SW480 (cell line): ENCODE results near the gene ACE.

Source experiments
- DNase-seq: peaks from one replicate; pipeline ENCODE4 v3.0.0-alpha.2; 2016; ENCODE audit warnings: low spot score

Gene ACE

DNA sequence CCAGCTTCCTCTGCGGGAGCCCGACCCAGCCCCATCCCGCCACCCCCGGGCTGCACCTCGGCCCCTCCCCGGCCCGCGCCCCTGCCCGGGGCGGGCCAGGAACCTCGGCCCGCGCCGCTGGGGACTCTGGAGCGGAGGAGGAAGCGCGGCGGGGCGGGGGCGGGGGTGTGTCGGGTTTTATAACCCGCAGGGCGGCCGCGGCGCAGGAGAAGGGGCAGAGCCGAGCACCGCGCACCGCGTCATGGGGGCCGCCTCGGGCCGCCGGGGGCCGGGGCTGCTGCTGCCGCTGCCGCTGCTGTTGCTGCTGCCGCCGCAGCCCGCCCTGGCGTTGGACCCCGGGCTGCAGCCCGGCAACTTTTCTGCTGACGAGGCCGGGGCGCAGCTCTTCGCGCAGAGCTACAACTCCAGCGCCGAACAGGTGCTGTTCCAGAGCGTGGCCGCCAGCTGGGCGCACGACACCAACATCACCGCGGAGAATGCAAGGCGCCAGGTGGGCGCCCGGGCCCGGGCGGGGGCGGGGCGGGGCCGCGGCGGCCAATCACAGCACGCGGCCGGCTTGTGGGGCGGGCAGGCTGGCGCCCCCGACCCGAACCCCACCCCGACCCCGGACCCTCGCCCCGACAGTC, at the start of gene ACE:
ACE (plus strand) TSS at position 208 of the 626 bp plus-strand sequence; CDS start at position 242, 34 bp downstream.
- peak; percentile 68 for DNase-seq

DNA sequence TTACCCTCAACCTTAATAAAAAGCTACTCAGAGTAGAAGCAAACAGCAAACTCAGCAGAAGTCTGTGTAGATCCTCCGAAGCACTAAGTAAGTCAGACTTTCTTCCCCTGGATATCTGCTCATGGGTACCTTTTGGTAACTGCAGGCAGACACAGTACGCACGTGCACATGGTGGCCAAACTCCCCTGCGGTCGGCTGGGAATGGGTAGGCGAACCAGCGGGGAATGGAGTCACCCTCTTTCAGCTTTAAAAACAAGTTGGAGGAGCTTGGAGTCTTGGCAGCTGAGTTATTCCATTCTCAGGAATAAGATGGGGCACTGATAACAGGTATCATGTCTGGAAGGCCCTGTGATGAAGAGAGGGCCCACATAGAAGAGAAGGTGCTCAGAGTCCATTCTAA, 47.1 kb upstream of the ACE start:
- DNase-seq = no peak

DNA sequence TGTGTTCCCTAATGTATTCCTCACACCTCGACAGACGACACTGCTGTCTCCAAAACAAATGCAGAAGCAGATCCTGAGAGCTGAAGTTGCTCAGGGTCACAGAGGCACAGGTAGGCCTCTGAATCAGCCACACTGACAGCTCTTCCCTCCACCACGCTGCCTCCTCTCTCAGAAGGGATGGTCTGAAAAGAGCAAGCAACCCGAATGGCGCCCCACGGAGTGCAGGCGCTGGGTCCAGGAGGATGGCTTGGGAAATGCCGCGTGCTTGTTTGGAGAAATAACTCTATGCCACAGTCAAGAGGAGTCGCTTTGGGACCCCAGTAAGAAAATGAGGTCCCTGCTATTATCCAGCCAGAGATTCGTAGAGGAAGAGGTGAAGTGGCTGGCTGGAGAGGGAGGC, 46.6 kb upstream of the ACE start:
- no peak for DNase-seq

DNA sequence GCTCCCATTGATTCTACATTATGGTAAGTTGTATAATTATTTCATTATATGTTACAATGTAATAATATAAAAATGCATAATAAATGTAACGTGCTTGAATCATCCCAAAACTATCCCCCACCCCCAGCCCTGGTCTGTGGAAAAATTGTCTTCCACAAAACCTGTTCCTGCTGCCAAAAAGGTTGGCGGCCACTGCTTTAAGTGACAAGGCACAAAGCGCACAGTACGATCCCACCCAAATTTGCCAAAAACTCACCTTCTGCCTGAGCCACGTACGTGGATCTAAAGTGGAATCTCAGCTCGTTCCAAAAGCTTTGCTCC, 45.3 kb upstream of the ACE start:
- DNase-seq = no peak

DNA sequence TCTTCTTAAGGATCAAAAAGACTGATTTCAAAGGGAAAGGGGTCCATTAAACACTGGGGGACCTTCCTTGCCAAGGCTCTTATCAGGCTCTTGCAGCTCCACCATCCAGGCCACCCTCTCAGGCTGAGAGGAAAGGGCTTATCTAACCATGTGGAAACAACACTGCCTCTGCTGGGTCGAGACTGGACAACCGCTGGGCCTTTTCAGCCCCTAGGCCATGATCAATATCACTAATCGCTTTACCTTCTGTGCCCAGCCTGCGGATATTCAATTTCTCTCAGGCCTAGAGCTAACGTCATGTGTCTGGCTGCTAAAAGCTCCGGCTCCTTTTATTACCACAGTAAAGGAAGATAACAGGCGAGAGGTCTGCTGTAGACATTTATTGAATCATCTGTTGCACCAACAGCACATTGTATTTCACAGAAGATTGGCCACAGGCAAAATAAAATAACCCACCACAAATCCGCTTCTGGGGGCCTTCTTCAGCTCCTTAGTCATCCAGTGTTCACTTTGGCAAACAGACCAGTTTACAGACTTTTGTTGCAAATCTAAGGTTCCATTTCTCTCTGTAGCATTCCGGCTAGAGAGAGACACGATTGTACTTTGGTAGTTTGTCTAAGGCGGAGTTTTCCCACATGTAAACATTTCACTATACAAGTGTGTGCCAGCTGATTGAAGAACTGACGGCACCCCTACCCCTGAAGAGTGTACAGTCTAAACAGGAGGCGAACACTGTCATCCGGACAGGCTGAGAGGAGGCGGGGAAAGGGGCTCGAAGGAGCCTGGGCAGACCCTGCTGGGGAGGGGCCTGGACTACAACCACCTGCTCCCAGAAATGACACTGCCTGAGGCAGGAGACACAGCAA, 44.7 kb upstream of the ACE start:
- no peak for DNase-seq

DNA sequence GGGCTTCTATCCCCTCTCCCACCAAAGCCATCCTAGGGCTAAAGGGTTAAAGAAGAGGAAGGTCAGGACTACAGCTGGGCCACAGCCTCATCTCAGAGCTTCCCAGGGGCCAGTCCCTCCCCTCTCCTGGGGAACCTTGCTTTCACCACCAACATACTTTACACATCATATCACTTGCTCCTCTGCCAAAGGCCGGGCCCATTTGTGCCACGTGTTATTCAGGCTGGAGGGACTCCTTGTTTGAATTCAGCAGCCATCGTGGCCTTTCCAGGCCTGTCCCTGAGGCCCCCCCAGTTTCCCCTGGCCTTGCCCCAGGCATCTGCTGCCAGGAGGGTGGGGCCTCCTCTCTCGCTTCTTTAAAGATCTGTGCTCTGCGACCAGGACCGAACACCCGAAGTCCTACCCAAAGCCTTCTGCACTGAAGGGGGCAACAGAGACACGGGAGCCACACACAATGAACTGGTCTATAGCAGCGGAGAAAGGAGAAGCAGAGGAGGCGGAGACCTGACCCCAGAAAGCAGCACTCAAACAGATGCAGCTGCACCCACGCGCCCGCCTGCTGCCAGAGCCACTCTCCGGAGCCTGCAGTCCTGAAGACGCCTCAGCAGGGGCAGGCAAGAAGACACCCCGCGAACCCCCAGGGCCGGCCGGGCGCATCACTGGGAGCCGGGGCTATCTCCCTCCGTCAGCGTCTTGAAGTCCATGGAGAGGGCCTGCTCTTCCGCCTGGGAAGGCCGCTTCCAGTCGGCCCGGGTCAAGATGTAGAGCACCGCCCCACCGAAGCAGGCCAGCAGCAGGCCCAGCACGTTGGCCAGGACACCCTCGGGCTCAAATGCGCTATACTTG, 42.9 kb upstream of the ACE start:
- no peak for DNase-seq

DNA sequence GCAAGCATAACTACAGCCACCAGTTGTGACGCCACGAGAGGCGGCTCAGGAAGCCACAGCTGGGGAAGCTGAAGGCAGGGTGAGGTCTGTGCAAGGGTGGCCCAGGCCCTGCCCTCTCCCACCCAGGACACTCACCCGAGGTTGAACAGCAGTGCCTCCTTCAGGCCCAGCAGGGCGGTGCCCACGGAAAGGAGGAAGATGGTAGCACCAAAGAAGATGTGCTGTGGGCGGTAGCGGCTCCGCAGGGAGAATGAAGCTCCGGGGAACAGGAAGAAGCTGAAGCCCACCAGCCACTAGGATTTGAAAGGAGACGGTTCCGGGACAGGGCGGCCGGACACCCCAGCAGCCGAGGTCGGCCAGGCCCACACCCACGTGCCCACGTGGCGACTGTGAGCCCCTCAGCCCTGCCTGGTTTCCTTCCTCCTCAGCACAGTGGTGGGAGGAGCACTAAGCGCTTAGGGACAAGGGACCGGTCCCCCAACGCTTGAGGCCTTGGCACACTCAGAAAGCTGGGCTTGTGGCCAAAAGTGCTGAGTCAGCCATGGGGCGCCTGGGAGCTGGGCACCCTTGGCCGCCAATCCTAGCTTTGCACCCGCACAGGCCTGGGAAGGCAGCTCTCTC, 41.8 kb upstream of the ACE start:
- DNase-seq = no peak

DNA sequence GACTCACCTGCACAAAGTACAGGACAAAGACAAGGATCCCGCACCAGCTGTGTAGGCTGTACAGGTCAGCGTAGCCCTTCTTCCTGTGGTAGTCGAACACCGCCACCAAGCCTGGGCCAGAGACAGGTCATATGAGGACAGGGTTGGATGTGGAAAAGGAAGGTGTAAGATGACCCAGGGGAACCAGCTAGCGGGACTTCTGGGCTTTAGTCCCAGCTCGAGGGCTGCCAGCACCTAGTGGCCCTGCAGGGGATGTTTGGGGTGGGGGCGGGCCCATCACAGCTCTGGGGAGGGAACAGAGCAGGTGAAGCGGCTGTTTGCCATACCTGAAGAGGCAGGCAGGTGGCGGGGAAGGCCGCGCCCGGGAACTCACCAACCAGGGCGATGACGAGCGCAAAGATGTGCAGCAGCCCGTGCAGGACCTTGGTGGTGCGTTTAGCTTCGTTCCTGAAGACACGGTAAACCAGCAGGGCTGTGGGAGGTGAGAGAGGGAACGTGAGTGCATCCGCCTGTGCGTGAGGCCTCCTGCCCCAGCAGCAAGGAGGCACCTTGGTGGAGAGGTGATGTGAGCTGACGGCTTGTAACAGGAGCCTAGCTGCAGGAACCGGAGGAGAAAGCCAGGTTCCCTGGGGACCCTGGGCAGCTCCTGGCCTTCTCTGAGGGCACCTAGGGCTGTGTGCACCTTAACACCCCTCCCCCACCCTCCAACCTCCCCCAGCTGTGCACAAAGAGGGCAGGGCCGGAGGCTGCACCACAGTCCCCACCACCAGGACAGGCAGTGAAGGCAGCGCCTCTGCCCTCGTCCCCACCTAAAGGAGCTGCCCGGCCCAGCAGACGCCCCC, 41.0 kb upstream of the ACE start:
- DNase-seq = no peak

DNA sequence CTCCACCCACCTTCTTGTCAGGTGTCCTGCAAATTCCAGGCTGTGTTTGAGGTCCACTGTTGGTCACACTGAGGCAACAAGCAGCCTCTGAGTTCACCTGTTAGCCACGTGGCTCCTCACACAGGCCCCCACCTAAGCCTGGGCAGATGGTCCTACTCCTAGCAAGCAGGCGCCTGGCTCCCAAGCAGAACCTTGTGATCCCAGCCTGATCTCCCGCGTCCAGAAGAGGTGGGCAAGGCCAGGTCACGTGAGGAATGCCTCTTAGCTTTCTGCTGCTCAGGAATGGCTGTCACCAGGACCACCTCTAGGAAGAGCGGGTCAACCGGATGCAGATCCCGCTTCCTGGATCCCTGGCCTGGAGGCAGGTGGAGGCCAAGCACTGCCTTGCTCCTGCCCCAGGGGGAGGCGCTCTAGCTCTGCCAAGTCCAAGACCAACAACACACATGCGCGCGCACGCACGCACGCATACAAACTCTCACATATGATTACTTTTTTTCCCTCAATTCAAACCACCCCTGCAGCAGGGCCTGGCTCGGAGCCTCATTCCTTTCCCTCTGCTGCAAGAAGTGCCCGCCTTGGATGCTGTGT, 40.2 kb upstream of the ACE start:
- DNase-seq = no peak

DNA sequence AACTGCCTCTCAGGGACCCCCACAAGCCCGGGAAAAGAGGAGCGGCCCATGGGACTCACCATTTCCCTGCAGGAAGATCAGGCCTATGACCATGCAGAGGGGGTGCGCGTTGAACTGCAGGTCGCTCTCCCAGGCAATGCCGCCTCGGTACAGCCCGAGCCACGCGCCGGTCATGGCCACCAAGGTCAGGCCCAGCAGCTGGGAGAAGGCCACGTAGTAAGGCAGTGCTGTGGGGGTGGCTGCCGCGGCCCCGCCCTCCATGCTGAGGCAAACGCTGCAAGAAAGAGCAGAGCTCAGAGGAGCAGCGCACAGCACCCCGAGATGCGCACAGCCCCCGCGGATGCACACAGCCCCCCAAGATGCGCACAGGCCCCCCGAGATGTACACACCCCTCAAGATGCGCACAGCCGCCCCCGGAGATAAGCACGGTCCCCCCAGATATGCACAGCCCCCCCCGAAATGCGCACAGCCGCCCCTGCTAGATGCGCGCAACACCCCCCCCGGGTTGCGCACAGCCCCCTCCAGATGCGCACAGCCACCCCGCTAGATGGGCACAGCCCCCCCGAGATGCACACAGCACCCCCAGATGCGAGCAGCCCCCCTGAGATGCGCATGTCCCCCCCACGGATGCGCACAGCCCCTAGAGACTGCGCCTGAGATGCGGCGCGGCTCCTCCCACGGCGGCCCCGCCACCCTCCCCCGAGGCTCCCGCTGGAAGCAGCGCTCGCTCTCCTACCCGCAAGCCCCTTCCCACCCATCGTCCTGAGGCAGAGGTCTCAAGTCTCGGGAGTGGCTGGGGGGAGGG, 39.4 kb upstream of the ACE start:
- no peak for DNase-seq

DNA sequence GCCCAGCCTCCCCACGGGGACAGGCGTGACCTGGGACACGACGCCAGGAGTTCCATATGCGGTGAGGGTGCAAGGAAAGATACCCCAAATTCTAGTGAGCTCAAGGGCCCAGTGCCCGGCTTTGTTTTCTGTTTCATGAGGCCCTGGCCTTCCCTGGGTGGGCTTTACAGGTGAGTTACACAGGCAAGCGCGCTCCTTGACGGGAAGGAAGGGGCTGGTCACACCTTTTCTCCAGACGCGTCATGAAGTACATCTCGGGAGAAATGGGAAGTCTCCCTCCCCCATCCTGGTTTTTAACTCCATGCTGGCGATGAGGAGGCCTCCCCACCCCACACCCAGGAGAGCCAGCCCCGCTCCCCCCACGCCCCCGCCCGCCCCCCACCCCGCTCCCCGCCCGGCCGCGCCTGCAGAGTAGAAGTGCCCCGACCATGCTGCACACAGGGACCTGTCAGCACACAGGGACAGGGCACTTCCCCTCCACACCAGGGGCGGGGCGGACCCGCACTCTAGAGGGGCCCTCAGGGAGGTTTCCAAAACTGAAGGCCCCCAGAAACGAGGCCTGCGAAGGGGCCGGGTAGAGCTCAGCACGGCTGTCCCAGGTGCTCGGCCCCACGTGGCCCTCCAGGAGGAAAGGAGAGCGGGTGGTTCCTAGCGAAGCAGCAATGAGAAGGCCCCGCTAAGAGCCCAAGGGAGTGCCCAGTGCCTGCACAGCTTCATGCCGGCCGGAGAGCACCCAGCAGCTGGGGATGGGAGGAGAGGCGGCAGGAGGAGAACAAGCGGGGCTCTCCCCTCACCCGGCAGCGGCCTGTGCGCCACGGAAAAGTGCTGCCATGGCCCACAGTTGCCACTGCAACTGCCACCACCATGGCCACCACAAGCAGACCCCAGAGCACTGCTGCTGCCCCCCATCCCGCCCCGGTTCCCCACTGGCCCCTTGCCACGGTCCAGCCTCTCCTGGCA, 38.5 kb upstream of the ACE start:
- DNase-seq = no peak

DNA sequence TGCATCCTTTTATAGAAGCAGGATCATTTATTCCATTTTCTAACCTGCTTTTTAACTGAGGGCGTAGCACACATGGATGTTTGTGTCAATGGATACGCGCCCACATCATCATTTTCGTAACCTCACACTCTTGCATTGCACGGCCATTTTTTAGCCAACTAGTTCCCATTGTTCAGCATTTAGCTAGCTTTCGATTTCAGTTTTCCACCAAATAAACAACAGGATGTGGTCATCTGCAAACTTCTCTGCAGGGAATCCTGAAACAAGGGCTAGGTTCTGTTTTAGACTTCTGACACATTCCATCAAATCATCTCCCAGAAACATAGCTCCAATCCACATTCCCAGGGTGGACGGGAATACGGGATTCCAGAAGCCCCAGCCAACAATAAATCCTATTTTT, 37.2 kb upstream of the ACE start:
- peak; percentile 48 for DNase-seq

DNA sequence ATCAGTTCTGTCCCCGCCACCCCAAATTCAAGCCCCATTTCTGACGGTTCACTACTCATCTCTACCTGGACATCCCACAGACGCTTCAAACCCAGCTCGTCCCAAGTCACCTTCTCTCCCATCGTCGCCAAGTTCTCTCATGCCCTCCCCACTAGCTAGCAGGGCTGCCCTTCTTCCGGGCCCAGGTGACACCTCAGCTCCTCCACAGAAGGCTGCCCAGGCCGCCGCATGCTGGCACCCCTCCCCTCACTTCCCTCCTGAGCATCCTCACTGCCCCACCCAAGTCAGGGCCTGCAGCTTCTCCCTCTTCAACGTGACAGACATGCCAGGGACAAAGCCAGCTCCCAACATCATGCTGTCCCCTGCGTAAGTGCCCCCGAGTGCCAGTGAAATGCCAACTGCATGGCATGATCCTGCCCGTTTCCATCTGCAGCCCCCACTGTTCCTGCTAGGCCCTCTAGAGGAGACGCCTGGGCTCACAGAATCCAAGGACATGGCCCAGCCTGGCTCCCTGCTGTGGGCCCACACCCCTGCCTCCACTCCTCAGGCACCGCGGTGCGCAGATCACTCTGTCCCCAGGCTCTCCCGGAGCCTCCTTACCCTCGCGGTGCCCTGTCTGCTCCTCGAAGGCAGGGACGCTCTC, 36.6 kb upstream of the ACE start:
- no peak for DNase-seq

DNA sequence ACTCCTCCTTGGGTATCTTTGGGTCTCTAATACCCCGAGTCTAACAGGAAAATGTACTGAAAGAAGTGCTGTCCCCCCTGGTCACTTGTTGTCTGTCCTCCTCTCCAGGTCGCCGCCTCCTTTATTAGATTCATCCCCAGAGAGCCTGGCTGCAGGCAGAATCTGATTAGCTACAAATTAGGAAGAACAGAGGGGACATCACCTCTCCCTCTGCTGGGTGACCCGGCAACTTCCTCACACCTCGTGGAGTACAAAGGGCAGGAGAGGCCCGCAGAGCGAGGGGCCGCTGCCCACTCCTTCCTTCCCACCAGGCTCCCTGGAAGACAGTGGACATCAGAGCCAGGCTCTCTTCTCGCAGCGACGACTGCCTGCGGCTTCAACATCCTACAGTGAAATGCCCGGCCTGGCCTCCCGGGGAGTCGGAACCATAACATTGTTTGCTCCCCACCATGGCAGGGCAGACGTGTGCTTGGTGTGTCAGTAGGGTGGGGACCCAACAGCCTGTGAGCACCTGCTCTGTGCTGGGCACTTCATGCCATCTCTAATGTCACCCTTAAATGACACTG, 36.0 kb upstream of the ACE start:
- DNase-seq = no peak

DNA sequence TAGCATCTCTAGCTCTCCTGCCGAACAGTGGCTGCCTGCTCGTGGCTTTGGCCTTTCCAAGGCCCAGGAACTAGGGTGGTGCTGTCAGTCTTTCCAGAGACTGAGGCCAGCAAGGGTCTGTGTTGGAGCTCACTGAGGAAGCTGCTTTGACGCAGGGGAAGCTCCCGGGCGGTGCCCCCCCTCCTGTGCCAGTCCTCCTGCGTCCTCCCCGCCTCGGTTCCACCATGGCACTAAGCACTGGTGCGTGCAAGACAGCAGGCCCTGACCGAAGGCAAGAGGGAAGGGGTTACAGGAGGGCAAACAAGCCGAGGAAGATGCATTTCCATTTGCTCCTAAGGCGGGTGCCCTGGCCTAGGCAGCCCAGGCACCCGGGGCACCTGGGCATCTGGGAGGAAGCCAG, 35.2 kb upstream of the ACE start:
- DNase-seq = no peak

DNA sequence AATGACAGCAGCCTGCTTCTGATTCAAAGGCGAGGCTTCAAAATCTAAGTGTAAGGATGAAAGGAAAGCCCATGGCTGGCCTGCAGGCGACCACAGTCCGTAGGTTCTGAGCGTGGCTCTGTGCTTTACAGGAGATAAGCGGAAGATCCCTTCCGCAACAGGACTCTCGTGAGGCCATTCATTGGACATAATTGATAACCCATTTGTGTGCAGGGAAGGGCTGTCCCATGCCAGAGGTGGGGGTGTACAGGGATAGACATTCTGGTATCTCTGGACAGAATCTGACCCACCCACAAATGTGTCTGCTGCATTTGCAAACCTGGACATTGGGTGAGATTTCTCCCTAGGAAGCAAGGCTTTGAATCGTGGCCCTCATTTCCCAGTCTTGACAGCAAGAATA, 34.8 kb upstream of the ACE start:
- DNase-seq = no peak

DNA sequence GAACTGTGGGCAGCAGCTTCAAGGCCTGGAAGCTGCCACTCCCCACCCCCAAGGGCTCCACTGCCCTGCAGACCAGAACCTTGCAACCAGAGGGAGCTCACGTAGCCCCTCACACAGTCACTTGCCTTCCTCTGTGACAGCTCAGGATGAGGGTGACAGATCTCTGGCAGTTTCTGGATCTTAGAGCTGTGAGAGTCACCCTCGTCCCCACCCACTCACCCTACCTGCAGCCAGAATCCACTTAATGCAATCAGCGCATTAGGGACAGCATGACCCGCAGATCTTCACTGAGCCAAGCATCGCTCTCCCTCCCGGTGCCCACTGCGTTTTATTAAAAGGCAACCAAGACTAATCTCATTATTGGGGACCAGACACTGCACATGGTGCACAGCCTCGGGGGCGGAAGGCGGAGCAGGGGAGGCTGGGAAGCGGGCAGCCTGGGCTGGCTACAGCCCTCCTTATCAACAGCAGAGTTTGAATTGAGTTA, 34.3 kb upstream of the ACE start:
- no peak for DNase-seq

DNA sequence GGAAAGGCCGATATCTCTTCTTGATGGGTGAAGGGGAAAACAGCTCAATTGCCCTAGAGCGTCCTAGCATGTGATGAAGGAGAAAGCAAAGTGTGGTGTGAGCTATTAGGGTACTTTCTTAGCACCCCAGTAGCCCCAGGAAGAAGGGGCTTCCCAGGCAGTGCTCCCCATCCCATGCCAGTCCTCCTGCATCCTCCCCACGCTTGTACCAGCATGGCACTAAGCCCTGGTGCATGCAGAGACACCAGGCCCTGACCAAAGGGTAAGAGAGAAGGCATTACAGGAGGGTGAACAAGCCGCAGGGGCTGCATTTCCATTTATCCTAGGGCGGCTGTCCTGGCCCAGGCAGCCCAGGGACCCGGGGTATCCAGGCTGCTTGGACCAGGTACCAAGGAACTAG, 33.8 kb upstream of the ACE start:
- DNase-seq = no peak
